Stimulated activated CD8-positive, alpha-beta memory T cell treated with anti-CD3 and anti-CD28 coated beads, Interleukin-15, amount 100 ng/mL, for 4 hours (primary cell): ENCODE measurements around the gene OR6B1.
"Not testable (repeated sequence)": the region's sequence is repeated elsewhere in the genome, so short reads cannot be mapped to it uniquely, and the experiment has no call there.

ENCODE experiments used
- DNase-seq, 2 donors: peaks; one replicate each; pipeline ENCODE4 v3.0.0-alpha.2; 2020; ENCODE audit warnings: low read depth in 2 of 2

The OR6B1 gene

GRCh38 chr7:144038887-144039286 is 38.8 kb downstream of the OR6B1 start:
- no peak for DNase-seq

DNA sequence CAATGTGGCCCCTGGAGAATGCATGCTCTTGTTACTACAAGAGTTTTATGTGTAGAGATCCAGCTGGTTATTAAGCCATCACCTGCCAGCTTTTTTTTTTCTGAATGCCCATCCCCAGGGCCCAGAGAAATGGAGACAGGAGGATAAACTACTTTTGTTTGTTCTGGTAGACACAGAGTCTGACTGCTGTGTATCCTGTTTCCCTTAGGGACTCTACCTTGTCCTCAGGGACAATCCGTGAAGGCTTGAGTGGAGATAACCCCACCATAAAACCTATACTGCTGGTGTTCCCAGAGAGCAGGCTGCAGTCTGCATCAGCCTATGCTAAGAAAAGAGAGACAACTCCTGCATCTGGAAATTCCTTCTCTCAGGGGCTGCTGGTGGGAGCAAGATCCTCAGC is 48.5 kb downstream of the OR6B1 start, which contains the start of gene OR2A5:
Gene OR2A5 (plus strand): TSS at position 301 of the 400 bp plus-strand sequence. CDS start 1,454 bp downstream, outside the sequence.
- DNase-seq = no peak

GRCh38 chr7:144049491-144049890 is 49.4 kb downstream of the OR6B1 start:
- no peak for DNase-seq

GRCh38 chr7:144050093-144050492 is 50.0 kb downstream of the OR6B1 start:
- DNase-seq = no peak

GRCh38 chr7:144050884-144051283 is 50.8 kb downstream of the OR6B1 start:
- not testable (repeated sequence) for DNase-seq

DNA sequence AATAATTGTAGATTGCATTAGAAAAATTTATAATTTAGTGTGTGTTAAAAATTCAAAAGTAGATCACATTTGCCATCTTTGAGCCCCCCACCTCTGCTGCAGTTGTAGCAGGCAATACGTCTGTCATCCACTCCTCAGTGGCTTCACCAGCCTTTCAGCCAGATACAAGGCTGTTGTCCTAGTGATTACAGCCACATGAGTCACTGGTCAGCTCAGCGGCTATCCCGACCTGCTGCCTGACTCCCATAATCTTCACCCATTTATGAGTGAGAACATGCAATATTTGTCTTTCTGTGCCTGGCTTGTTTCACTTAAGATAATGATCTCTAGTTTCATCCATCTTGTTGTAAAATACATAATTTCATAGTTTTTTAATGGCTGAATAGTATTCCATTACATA is 57.8 kb downstream of the OR6B1 start:
- DNase-seq = no peak
